Aorta (tissue), 5 donors: Measurements from ENCODE around the gene FAM171A1. TPM values are rescaled to one million over a fixed set of nuclear protein-coding genes. Genes with fewer than 3 reads are reported as not detected.
"Not testable (repeated sequence)": the region's sequence is repeated elsewhere in the genome, so short reads cannot be mapped to it uniquely, and the experiment has no call there.

Source experiments
- ATAC-seq: fragments of 200-7000 bp; cut with Tn5 transposase; one replicate; pipeline ENCODE4 v1.9.1; 2022; ENCODE audit warnings: moderate library complexity; ENCODE audit not compliant: low FRiP score
- DNase-seq, 2 donors: peaks; one replicate each; pipeline ENCODE4 v3.0.0-alpha.2; 2020
- H3K27ac ChIP-seq, 2 donors: one replicate each; pipeline ENCODE4 v1.5.1; 2013; ENCODE audit warnings: low read length in 2 of 2, mild to moderate bottlenecking in 2 of 2, moderate library complexity in 2 of 2, control low read depth in 1 of 2, inconsistent platforms in 1 of 2, low read depth in 1 of 2
- H3K27me3 ChIP-seq, 2 donors: one replicate each; pipeline ENCODE4 v1.6.1; 2013; ENCODE audit warnings: control low read depth in 1 of 2, low read length in 1 of 2, mild to moderate bottlenecking in 1 of 2, moderate library complexity in 1 of 2; ENCODE audit not compliant: insufficient read depth in 2 of 2, control insufficient read depth in 1 of 2
- H3K36me3 ChIP-seq, 2 donors: one replicate each; pipeline ENCODE4 v1.6.1; 2013; ENCODE audit warnings: control low read depth in 1 of 2, low read length in 1 of 2, mild to moderate bottlenecking in 1 of 2; ENCODE audit not compliant: insufficient read depth in 2 of 2, control insufficient read depth in 1 of 2
- H3K4me1 ChIP-seq, 2 donors: one replicate each; pipeline ENCODE4 v1.6.1; 2013; ENCODE audit warnings: low read length in 2 of 2, control low read depth in 1 of 2, mild to moderate bottlenecking in 1 of 2, moderate library complexity in 1 of 2; ENCODE audit not compliant: insufficient read depth in 2 of 2, control insufficient read depth in 1 of 2
- H3K4me3 ChIP-seq, 2 donors: one replicate each; pipeline ENCODE4 v1.5.1; 2013; ENCODE audit warnings: low read length in 2 of 2, control low read depth in 1 of 2, mild to moderate bottlenecking in 1 of 2
- H3K9me3 ChIP-seq: one replicate; pipeline ENCODE4 v1.6.1; 2013; ENCODE audit warnings: mild to moderate bottlenecking, low read length; ENCODE audit not compliant: control insufficient read depth
- WGBS, 2 donors: extraction: QIAGEN DNeasy Blood & Tissue Kit; methylation state at CpG; one replicate each; pipeline ENCODE4 v1.1.7; 2013; 5-methylcytosine and 5-hydroxymethylcytosine counted together
- intact Hi-C, 2 donors: fragments of 100-400 bp; cut with DNase I; formaldehyde crosslinking; loops; one replicate each; pipeline versions ENCODE4 v1.14.2 to v1.15.0; 2022
- polyA plus RNA-seq, 2 donors: library from polyadenylated mRNA; stranded (reverse); fragments of 200-250 nt; gene quantifications; one replicate each; pipeline ENCODE4 v1.2.3, GENCODE V29; 2013
- total RNA-seq, 2 donors: library from RNA; stranded (reverse); fragmentation: NEBNext Ultra II Directional; extraction: Animal tissue kit (Norgen Biotek cat#: 25700); gene quantifications; one replicate each; pipeline ENCODE4 v1.2.1, GENCODE V29; 2021
- donor health status: healthy with polysubstance abuse.
- donor health status: Bipolar disorder and iron deficiency.
- donor health status: DM: no; HTN: no; CAD: no.
- donor health status: DM: no; HTN: no; CAD: no.
- donor health status: DM: yes; HTN: yes; CAD: no.

Gene FAM171A1
- total and polyA plus RNA-seq, 4 donors = 2.8 to 21.4 (median 7.6) TPM

DNA sequence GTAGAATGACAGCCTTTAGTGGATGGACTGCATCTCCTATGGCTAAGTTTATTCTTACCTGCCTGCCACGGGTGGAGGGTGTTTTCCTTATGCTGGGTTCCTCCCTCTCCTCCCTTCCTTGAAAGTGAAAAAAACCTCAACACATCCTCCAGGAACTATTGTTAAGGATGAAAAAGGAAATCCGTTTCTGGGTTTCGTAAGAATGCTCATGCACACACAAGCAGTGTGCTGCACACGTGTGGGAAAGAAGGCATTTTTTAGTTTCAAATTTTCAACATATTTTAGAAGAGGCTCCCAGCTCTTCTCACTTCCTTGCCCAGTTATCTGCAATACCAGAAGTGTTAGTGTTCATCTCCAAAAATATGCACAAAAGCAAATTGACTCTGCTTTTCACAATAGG lies 90.6 kb downstream of the FAM171A1 start:
- ATAC-seq (no peak), DNase-seq (no peak)
- H3K36me3 ChIP-seq = peaks cover 0 to 2% of the 10 kb centered on the region in 2 donors
- H3K4me3 ChIP-seq = no peak overlapping the region
- no peaks in the 10 kb centered on the region for H3K27me3 ChIP-seq
- 76 to 79% methylated on average over 4 of the region's 4 CpGs for whole genome bisulfite sequencing, 2 donors
- no peak overlapping the region for H3K27ac ChIP-seq
- H3K9me3 ChIP-seq = no peaks in the 10 kb centered on the region
- H3K4me1 ChIP-seq = no peaks in the 10 kb centered on the region
- intact Hi-C loops = no loop called here

DNA sequence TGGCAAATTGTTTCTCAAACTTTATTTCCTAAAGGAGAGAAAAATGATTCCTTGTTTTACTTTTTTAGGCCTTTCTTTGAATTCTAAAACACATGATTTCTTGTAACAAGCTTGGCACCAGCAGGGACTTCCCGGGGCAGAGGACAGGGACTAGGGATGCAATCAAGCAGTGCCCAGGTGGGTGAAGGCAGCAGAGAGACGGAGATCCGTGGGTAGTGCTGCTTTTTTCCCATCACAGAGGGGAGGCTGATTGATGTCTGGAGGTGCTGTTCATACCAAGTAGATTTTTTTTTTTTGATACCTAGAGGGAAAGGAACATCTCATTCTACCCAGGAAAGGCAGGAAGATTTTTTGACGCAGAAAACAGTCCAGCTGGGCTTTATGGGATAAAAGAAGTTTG lies 91.9 kb downstream of the FAM171A1 start:
- no peaks in the 10 kb centered on the region for H3K4me1 ChIP-seq
- no peaks in the 10 kb centered on the region for H3K9me3 ChIP-seq
- intact Hi-C loops = no loop called here
- no peak overlapping the region for H3K4me3 ChIP-seq
- no peak for DNase-seq
- 92 to 95% methylated on average over 4 of the region's 4 CpGs for WGBS, 2 donors
- H3K27me3 ChIP-seq = no peaks in the 10 kb centered on the region
- no peak overlapping the region for H3K27ac ChIP-seq
- peaks cover 0 to 2% of the 10 kb centered on the region in 2 donors for H3K36me3 ChIP-seq
- no peak for ATAC-seq

DNA sequence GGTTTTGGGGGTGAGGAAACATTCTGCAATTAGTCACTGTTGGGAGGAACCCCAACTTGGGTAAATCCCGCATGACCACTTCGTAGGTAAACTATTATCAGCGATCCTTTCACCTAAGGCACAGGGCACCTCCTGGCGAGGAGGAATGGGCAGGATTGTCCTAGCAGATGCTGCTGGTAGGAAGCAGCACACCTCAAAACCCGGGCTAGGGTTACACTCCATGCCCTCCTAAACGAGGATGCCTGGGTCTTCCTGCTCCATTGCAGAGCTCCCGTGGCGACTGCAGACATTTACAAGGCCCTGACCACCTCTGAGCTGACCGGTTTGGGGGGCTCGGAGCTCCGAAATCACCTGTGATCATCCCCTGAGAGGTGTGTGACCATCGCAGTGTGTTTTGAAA lies 92.3 kb downstream of the FAM171A1 start:
- Histone ChIP-seq H3K4me3 (no peak overlapping the region), H3K9me3 (no peaks in the 10 kb centered on the region), H3K27ac (no peak overlapping the region), H3K36me3 (peaks cover 0 to 2% of the 10 kb centered on the region in 2 donors), H3K27me3 (no peaks in the 10 kb centered on the region), H3K4me1 (no peaks in the 10 kb centered on the region)
- WGBS, 2 donors = 93 to 96% methylated on average over 12 of the region's 12 CpGs
- intact Hi-C loops = no loop called here
- ATAC-seq (no peak), DNase-seq (no peak)

DNA sequence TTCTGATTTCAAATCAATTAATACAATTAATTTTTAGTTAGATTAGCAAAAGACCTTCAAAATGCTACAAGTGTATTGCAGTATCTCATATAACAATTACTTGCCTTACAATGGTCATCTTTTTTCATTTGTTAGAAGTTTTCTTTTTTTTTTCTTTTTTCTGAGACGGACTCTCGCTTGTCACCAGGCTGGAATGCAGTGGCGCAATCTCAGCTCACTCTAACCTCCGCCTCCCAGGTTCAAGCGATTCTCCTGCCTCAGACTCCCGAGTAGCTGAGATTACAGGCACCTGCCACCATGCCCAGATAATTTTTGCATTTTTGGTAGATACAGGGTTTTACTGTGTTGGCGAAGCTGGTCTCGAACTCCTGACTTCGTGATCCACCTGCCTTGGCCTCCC lies 95.0 kb downstream of the FAM171A1 start:
- ATAC-seq, H3K27ac ChIP-seq, intact Hi-C loops, H3K4me3 ChIP-seq, DNase-seq, H3K27me3 ChIP-seq, H3K4me1 ChIP-seq, H3K36me3 ChIP-seq, H3K9me3 ChIP-seq: not testable (repeated sequence)
- WGBS, 2 donors = 91 to 96% methylated on average over 9 of the region's 9 CpGs

DNA sequence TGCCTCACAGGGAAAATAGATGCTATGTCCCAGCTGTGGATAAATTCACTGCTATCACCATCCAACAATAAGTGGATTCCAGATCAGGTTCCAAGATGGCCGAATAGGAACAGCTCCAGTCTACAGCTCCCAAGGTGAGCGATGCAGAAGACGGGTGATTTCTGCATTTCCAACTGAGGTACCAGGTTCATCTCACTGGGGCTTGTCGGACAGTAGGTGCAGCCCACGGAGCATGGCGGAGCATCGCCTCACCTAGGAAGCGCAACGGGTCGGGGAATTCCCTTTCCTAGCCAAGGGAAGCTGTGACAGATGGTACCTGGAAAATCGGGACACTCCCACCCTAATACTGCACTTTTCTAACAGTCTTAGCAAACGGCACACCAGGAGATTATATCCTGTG lies 101.3 kb downstream of the FAM171A1 start:
- H3K9me3 ChIP-seq, intact Hi-C loops, DNase-seq, H3K27ac ChIP-seq, H3K4me1 ChIP-seq, ATAC-seq, H3K4me3 ChIP-seq, H3K36me3 ChIP-seq, H3K27me3 ChIP-seq: not testable (repeated sequence)
- 90 to 97% methylated on average over 12 of the region's 12 CpGs for WGBS, 2 donors

DNA sequence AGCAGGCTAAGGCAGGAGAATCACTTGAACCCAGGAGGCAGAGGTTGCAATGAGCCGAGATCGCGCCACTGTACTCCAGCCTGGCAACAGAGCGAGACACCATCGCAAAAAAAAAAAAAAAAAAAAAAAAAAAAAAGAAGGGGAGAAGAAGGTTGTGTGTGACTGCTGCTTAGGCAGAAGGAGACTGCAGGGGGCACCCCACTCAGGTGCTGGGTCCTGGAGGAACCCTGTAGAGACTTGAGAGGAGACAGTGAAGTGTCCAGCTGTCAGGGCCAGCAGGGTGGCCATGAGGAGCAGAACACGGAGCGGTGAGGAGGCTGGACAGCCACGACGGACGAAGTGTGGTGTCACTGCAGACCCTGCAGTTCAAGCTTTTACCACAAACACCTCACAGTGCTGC lies 103.6 kb downstream of the FAM171A1 start:
- no peak overlapping the region for H3K27ac ChIP-seq
- peaks cover 5% of the 10 kb centered on the region for H3K9me3 ChIP-seq
- ATAC-seq = no peak
- H3K4me1 ChIP-seq = no peaks in the 10 kb centered on the region
- 84 to 87% methylated on average over 10 of the region's 10 CpGs for WGBS, 2 donors
- no peak for DNase-seq
- H3K4me3 ChIP-seq = no peak overlapping the region
- no peaks in the 10 kb centered on the region for H3K27me3 ChIP-seq
- H3K36me3 ChIP-seq = no peaks in the 10 kb centered on the region
- intact Hi-C loops = no loop called here

DNA sequence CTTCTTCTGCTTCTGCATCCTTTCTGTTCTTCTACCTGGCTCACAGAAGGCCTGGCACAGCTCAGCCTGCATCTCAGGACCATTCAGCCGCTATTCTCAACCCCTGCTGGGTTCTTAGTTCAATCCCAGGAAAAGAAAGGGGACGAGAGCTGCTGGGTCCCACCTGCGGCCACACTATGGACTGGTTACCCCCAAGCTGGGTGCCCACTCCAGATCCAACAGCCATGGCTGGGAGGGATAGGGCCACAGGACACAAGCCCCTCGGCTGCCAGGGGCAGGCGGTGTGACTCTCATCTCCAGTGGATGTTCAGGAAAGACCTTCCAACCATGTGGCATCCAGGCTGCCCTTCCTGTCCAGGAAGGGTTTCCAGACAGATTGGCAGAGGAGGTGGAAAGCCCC lies 105.0 kb downstream of the FAM171A1 start:
- Histone ChIP-seq H3K36me3 (no peaks in the 10 kb centered on the region), H3K4me3 (no peak overlapping the region), H3K9me3 (peaks cover 5% of the 10 kb centered on the region), H3K4me1 (no peaks in the 10 kb centered on the region), H3K27ac (no peak overlapping the region), H3K27me3 (no peaks in the 10 kb centered on the region)
- intact Hi-C loops = no loop called here
- DNase-seq (no peak), ATAC-seq (no peak)
- WGBS, 2 donors = 96 to 98% methylated on average over 5 of the region's 5 CpGs

DNA sequence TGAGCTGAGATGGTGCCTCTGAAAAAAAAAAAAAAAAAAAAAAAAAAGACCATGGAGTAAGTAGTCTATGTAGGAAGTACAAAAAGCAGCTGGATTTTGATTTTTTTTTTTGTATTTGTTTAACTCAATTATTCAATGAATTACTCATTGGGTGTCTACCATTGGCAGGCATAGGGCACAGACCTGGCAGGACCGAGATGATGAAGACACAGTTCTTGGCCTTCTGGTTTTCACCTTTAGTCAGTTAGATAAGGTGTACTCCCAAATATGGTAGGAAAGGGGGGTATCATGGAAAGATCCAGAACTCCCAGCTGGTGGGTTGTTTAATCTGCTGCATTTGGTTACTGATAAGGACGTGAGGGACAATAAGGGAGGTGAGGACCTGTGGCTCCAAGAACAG lies 105.5 kb downstream of the FAM171A1 start:
- 89 to 95% methylated on average over 2 of the region's 2 CpGs for WGBS, 2 donors
- H3K9me3 ChIP-seq = peaks cover 5% of the 10 kb centered on the region
- no peaks in the 10 kb centered on the region for H3K36me3 ChIP-seq
- H3K4me3 ChIP-seq = no peak overlapping the region
- ATAC-seq (no peak), DNase-seq (no peak)
- H3K27me3 ChIP-seq = no peaks in the 10 kb centered on the region
- H3K27ac ChIP-seq = no peak overlapping the region
- no peaks in the 10 kb centered on the region for H3K4me1 ChIP-seq
- intact Hi-C loops = no loop called here

DNA sequence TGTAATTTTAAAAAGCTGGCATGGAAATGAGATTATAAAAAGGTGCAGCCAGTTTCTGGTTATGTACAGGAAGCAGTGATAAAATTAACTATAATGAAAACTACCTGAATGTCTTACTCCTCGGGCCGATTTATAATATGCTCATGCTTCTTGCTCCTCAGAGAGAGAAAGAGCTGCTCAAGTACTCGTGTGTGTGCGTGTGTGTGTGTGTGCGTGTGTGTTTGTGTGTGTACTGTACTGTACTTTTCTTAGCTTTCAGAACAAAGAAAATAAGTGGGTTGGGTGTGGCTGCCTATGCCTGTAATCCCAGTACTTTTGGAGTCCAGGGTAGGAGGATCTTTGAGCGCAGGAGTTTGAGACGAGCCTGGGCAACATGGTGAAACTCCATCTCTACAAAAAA lies 106.0 kb downstream of the FAM171A1 start:
- 91 to 95% methylated on average over 7 of the region's 7 CpGs for WGBS, 2 donors
- Histone ChIP-seq H3K4me1 (no peaks in the 10 kb centered on the region), H3K4me3 (no peak overlapping the region), H3K27ac (no peak overlapping the region), H3K9me3 (peaks cover 5% of the 10 kb centered on the region), H3K36me3 (no peaks in the 10 kb centered on the region), H3K27me3 (no peaks in the 10 kb centered on the region)
- ATAC-seq (no peak), DNase-seq (no peak)
- intact Hi-C loops = no loop called here
